GM12865 (cell line): ENCODE results near the gene SH3BP1.
"Not testable (repeated sequence)": the region's sequence is repeated elsewhere in the genome, so short reads cannot be mapped to it uniquely, and the experiment has no call there.

Source experiments
- DNase-seq: peaks from one replicate; pipeline ENCODE4 v3.0.0; 2010; ENCODE audit warnings: low read depth
- H3K4me3 ChIP-seq: 2 replicates; pipeline ENCODE4 v1.5.1; 2011; ENCODE audit warnings: mild to moderate bottlenecking, low read depth, low read length, control low read depth
- TF ChIP-seq, protein P1 (sequence below): IDR thresholded peaks from 2 replicates; pipeline ENCODE4 v1.5.1; 2011; ENCODE audit warnings: low read length, control low read depth, low read depth, inconsistent platforms; ENCODE audit not compliant: insufficient read depth; ENCODE audit errors: missing control alignments

Gene SH3BP1

DNA sequence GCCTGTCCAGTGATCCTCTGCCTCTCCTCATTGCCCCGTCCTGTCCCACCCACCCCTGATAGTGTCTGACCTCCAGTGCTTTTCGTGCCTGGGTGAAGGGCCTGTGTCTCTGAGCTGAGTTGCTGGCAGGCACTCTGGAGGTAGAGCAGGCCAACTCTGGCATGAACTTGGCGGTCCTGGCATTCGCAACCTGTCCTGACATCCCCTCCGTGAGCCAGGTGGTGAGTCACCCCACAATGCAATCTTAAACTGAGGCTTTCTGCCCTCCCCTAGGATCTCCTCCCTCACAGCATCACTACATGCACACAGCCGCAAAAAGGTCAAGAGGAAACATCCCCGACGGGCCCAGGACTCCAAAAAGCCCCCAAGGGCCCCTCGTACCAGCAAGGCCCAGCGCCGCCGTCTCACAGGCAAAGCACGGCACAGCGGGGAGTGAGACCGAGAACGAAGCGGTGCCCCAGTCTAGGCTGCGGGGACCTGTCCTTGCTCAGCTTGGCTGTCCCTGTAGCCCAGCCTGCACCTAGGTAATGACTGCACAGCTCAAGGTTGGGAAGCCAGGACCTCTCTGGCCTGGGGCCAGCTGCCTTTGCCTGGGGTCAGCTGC, 51.5 kb downstream of the SH3BP1 start:
- no peak for DNase-seq
- TF ChIP-seq, protein P1, sequence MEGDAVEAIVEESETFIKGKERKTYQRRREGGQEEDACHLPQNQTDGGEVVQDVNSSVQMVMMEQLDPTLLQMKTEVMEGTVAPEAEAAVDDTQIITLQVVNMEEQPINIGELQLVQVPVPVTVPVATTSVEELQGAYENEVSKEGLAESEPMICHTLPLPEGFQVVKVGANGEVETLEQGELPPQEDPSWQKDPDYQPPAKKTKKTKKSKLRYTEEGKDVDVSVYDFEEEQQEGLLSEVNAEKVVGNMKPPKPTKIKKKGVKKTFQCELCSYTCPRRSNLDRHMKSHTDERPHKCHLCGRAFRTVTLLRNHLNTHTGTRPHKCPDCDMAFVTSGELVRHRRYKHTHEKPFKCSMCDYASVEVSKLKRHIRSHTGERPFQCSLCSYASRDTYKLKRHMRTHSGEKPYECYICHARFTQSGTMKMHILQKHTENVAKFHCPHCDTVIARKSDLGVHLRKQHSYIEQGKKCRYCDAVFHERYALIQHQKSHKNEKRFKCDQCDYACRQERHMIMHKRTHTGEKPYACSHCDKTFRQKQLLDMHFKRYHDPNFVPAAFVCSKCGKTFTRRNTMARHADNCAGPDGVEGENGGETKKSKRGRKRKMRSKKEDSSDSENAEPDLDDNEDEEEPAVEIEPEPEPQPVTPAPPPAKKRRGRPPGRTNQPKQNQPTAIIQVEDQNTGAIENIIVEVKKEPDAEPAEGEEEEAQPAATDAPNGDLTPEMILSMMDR, result no peak
- no peak overlapping the region for H3K4me3 ChIP-seq

DNA sequence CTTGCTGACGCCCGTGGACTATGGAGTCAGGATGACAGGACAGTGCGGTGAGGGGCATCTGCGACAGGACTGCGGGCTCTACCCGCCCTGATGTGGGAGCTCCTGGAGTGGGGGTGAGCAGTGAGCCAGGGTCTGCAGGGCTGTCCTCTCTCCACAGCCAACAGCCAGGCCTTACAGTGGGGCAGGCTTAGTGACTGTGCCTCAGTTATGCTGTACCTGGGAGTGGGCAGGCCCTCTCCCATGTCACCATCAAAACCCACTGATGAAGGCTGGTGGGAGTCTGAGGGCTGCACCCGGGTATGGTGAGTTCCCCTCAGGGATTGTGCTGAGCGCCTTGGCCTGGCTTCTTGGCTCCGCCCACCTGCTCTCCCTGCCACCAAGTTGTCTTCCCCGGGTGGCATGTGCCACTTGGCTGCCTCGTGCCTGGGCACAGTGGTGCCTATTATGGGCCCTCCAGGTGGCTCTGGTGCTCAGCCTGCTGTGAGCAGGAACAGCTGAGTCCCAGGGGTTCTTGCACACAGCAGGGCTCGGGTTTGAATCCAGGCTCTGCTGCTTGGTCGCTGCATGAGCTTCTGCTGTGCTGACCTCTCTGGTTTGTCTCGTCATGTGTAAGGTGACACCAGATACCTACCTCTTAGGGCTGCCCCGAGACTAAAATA, 53.3 kb downstream of the SH3BP1 start:
- no peak for DNase-seq
- TF ChIP-seq, protein P1, result no peak
- no peak overlapping the region for H3K4me3 ChIP-seq

DNA sequence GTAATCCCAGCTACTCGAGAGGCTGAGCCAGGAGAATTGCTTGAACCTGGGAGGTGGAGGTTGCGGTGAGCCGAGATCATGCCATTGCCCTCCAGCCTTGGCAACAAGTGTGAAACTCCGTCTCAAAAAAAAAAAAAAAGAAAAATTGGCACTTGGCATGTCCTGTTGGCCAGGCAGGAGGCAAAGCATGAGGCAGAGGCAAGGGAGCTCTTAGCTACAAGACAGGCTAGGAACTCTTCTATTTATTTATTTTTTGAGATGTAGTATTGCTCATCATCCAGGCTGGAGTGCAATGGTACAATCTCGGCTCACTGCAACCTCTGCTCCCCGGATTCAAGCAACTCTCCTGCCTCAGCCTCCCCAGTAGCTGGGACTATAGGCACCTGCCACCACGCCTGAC, 54.7 kb downstream of the SH3BP1 start:
- DNase-seq, H3K4me3 ChIP-seq: not testable (repeated sequence)

DNA sequence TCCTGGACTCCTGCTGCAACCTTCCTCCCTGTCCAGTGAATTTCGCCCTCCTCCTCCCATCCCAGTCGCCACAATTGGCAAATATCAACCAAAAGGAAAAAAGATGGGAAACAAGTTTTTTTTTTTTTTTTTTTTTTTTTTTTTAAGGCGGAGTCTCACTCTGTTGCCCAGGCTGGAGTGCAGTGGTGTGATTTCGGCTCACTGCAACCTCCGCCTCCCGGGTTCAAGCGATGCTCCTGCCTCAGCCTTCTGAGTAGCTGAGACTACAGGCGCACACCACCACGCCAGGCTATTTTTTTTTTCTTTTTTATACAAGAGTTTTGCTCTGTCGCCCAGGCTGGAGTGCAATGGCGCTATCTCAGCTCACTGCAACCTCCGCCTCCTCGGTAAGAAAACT, 56.8 kb downstream of the SH3BP1 start:
- not testable (repeated sequence) for H3K4me3 ChIP-seq

DNA sequence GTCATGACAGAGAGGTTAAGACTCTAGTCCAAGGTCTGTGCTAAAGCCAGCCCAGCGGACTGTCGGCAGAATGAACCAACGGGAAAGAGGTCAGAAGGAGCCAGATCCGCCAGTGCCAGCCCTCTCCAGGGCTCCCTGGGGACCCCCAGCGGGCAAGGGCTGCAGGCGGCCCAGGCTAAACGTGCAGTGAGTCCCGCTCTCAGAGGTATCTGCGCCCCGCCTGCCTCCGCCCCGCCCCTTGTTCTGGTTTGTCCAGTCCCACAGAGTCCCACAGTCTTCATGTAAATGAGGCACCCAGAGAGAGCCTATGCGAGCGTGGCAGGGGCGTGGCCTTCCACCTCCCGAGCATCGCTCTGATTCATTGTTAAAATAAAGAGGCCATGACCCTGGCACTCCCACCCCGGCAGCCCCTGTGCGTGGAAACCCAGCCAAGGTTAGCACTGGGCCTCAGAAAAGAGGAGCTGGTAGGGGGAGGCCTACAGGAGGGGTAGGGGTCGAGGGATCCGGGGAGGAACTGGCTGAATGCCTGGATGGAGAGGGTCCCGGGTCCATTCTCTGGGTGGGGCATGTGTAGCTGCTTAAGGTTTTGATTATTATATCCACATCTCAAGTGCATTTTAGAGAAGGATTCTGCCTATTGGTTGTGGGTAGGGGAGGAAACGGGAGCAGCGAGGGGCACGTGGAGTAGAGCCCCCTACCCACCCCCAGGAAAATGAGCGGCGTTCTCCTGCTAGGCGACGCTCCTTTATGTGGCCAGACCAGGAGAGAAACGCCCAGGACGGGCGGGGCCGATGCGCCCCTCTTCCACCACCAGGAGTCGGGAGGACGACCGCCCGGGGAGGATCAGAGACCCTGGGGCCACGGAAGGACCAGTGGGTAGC, 57.4 kb downstream of the SH3BP1 start, which contains the start of gene TRIOBP:
TRIOBP (plus strand) TSS at position 392 of the 881 bp plus-strand sequence. CDS start 4,318 bp downstream, outside the sequence.
- DNase-seq, result peak; percentile 85
- H3K4me3 ChIP-seq, result peak within 1 kb of the TSS; percentile 22
- TF ChIP-seq, protein P1, result peak; percentile 30

More for the DNA sequence above, 56.8 kb downstream of the SH3BP1 start:
- DNase-seq, result not testable (repeated sequence)

DNA sequence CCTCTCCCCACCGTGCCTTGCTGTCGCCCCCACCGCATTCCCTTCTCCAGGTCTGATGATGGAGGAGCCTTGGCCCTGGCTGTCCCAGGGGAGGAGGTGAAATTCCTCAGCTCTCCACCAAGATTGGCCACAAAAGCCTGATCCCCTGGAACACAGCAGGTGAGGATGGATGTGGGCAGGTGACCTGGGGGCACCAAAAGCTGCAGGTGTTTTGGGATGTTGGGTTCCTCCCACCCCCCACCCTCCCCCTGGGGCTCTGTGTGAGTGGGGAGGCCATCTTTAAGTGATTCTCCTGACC, 58.0 kb downstream of the SH3BP1 start:
- DNase-seq, result no peak
- H3K4me3 ChIP-seq, result peak overlapping the region; percentile 22; the same call in 1 of the 2 replicates
- TF ChIP-seq, protein P1, result no peak

DNA sequence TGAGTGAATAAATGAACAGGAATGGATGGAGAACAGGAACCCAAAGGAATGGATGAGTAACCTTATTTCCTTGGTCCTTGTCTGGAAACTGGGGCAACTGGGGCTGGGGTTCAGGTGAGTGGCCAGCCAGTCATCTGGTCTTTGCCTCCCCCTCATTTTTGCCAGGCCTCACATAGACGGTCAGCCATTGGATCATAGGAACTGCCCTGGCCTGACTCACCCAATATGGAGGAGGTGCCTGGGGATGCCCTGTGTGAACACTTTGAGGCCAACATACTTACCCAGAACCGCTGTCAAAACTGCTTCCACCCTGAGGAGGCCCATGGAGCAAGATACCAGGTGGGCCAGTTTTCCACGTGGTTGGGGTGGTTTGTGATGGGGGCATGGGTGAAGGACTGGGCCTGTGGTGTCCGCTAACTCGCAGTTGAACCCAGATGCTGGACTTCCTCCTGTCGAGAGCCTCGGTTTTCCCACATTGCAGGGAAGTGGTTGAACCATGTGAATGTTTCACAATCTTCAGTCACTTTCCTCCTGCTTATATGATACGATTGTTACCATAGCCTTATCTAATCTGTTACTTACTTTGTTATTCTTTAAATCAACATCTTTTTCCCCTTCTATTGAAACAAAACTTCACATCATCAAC, 61.8 kb downstream of the SH3BP1 start:
- no peak for DNase-seq
- TF ChIP-seq, protein P1, result no peak
- H3K4me3 ChIP-seq, result no peak overlapping the region
